ENCODE results near the gene RFLNA. TPM values are rescaled to one million over a fixed set of nuclear protein-coding genes. Genes with fewer than 3 reads are reported as not detected.

RFLNA gene
- polyA plus RNA-seq, 1 donor from 2014 or later, result 9.6 TPM

DNA sequence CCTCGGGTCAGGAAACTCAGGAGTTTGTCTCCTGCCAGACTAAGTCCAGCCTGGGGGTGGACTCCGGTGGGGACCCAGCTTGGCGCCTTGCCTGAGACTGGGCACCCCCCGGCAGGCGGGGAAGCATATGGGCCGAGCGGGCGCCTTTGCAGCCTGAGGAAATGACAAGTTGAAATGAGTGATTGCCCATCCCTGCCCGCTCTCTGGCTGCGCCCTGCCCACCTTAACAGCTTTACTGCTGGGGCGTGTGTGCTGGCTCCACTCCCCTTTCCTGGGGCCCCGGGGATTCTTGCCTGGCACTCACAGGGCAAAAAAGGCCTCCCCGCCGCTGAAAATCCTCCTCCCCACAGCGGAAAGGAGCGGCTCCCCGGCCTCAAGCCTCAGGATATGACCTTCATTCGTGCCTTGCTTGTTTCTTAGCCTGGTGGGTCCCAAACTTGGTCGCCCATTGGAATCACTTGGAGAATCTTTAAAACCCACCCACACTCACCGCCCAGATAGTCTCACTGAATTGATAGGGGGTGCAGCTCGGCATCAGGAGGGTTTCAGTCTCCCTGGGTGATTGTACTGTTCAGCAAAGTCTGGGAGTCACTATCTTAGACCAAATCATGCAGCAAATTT is 1.5 kb downstream of the RFLNA start:
- H3K27ac ChIP-seq (ENCODE audit: low read length), result no peak overlapping the region
- no peaks in the 10 kb centered on the region for H3K9me2 ChIP-seq (ENCODE audit: insufficient read depth, low read length)
- no peaks in the 10 kb centered on the region for H3F3A ChIP-seq (ENCODE audit: insufficient read depth, low read length, poor library complexity, severe bottlenecking)
- H3K4me2 ChIP-seq (ENCODE audit: low read length), result no peak overlapping the region
- H3K4me3 ChIP-seq (ENCODE audit: low read length), result no peak overlapping the region
- no peak overlapping the region for H3K9ac ChIP-seq (ENCODE audit: low read length)
- H3K27me3 ChIP-seq (ENCODE audit: insufficient read depth, low read depth, low read length), result peaks cover 24% of the 10 kb centered on the region
- H3K9me3 ChIP-seq (ENCODE audit: low read length), result no peaks in the 10 kb centered on the region
- no peaks in the 10 kb centered on the region for H3K36me3 ChIP-seq (ENCODE audit: insufficient read depth, low read length)
- no peaks in the 10 kb centered on the region for H4K20me1 ChIP-seq (ENCODE audit: insufficient read depth)
- H3K79me2 ChIP-seq (replicated peaks; ENCODE audit: insufficient read depth, low read length), result no peaks in the 10 kb centered on the region
- TF ChIP-seq SMC3 (conservative IDR thresholded peaks at IDR 0.05; ENCODE audit: poor library complexity) (no peak), EZH2 (IDR thresholded peaks at IDR 0.05; ENCODE audit: borderline replicate concordance, insufficient read depth, low read length, poor library complexity, severe bottlenecking) (no peak), EP300 (conservative IDR thresholded peaks at IDR 0.05; ENCODE audit: poor library complexity, severe bottlenecking) (no peak)
- H2AFZ ChIP-seq (ENCODE audit: low read depth, low read length), result no peak overlapping the region

- no peaks in the 10 kb centered on the region for H4K20me1 ChIP-seq (ENCODE audit: insufficient read depth)
- H3K79me2 ChIP-seq (replicated peaks; ENCODE audit: insufficient read depth, low read length), result no peaks in the 10 kb centered on the region
- H3K9me3 ChIP-seq (ENCODE audit: low read length), result no peaks in the 10 kb centered on the region
- no peaks in the 10 kb centered on the region for H3K36me3 ChIP-seq (ENCODE audit: insufficient read depth, low read length)
- TF ChIP-seq RAD21 (conservative IDR thresholded peaks at IDR 0.05) (no peak), TAF1 (IDR thresholded peaks at IDR 0.05; ENCODE audit: low read depth) (no peak), POLR2AphosphoS5 (IDR thresholded peaks at IDR 0.05) (no peak), MXI1 (conservative IDR thresholded peaks at IDR 0.05; ENCODE audit: poor library complexity, severe bottlenecking) (no peak), SMC3 (conservative IDR thresholded peaks at IDR 0.05; ENCODE audit: poor library complexity) (no peak), EP300 (conservative IDR thresholded peaks at IDR 0.05; ENCODE audit: poor library complexity, severe bottlenecking) (no peak), EZH2 (IDR thresholded peaks at IDR 0.05; ENCODE audit: borderline replicate concordance, insufficient read depth, low read length, poor library complexity, severe bottlenecking) (no peak), REST (IDR thresholded peaks at IDR 0.05; ENCODE audit: borderline replicate concordance) (no peak)
- TF ChIP-seq, protein P1, sequence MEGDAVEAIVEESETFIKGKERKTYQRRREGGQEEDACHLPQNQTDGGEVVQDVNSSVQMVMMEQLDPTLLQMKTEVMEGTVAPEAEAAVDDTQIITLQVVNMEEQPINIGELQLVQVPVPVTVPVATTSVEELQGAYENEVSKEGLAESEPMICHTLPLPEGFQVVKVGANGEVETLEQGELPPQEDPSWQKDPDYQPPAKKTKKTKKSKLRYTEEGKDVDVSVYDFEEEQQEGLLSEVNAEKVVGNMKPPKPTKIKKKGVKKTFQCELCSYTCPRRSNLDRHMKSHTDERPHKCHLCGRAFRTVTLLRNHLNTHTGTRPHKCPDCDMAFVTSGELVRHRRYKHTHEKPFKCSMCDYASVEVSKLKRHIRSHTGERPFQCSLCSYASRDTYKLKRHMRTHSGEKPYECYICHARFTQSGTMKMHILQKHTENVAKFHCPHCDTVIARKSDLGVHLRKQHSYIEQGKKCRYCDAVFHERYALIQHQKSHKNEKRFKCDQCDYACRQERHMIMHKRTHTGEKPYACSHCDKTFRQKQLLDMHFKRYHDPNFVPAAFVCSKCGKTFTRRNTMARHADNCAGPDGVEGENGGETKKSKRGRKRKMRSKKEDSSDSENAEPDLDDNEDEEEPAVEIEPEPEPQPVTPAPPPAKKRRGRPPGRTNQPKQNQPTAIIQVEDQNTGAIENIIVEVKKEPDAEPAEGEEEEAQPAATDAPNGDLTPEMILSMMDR (IDR thresholded peaks at IDR 0.05; ENCODE audit: poor library complexity, severe bottlenecking), result no peak
- no peaks in the 10 kb centered on the region for H3F3A ChIP-seq (ENCODE audit: insufficient read depth, low read length, poor library complexity, severe bottlenecking)
- no peak overlapping the region for H3K27ac ChIP-seq (ENCODE audit: low read length)
- H3K4me2 ChIP-seq (ENCODE audit: low read length), result no peak overlapping the region
- peaks cover 24% of the 10 kb centered on the region for H3K27me3 ChIP-seq (ENCODE audit: insufficient read depth, low read depth, low read length)
- no peak overlapping the region for H2AFZ ChIP-seq (ENCODE audit: low read depth, low read length)
- H3K4me3 ChIP-seq (ENCODE audit: low read length), result no peak overlapping the region
- H3K9me2 ChIP-seq (ENCODE audit: insufficient read depth, low read length), result no peaks in the 10 kb centered on the region
- H3K9ac ChIP-seq (ENCODE audit: low read length), result no peak overlapping the region
These were observed 2.0 kb downstream of the RFLNA start for GRCh38 chr12:124296916-124297351.
